Endothelial cell of umbilical vein (primary cell): ENCODE data around the gene STN1. TPM values are rescaled to one million over a fixed set of nuclear protein-coding genes. Genes with fewer than 3 reads are reported as not detected.

Experiments used
- BruUV-seq: library from RNA; stranded (reverse); fragments of 400-500 nt; replicated peaks from 2 replicates; lab custom pipeline; 2021; lab: Mats Ljungman, UMichigan
- CTCF ChIA-PET: fragments of 300-600, 350-600 bp; sonication (Branson Sonifier 250); formaldehyde crosslinking; loops from one replicate; lab custom pipeline; 2021; ENCODE audit warnings: antibody characterized with exemption, inconsistent platforms; lab: Charles Lee
- POLR2A ChIA-PET: fragments of 300-600, 350-600 bp; sonication (Branson Sonifier 250); formaldehyde crosslinking; loops from one replicate; lab custom pipeline; 2021; ENCODE audit warnings: antibody characterized with exemption, inconsistent platforms; lab: Charles Lee
- DNase-seq: peaks from one replicate; pipeline ENCODE4 v3.0.0-alpha.2; 2011; ENCODE audit warnings: low read depth, low spot score
- FAIRE-seq: peaks from 2 replicates; lab custom pipeline; 2011; peaks lifted over from hg19 to GRCh38; lab: Jason Lieb, UNC
- H2AFZ ChIP-seq: 2 replicates; pipeline ENCODE4 v1.6.0; 2012; ENCODE audit warnings: low read depth, low read length, control low read depth, inconsistent platforms
- H3K27ac ChIP-seq: 2 replicates; pipeline ENCODE4 v1.5.1; 2011; ENCODE audit warnings: low read depth, mild to moderate bottlenecking, control low read depth, low read length, moderate library complexity; ENCODE audit not compliant: insufficient read depth
- H3K27me3 ChIP-seq, 2 experiments: 2 replicates each; pipeline versions ENCODE4 v1.6.0 to v1.6.1; 2011; ENCODE audit warnings: low read length in 2 of 2, mixed read lengths in 1 of 2; ENCODE audit not compliant: control insufficient read depth in 2 of 2, insufficient read depth in 2 of 2
- H3K36me3 ChIP-seq, 2 experiments: 2 replicates in 1 of 2; 3 replicates in 1 of 2; pipeline ENCODE4 v1.5.1; 2011; ENCODE audit warnings: low read length in 2 of 2, mild to moderate bottlenecking in 1 of 2, moderate library complexity in 1 of 2; ENCODE audit not compliant: control insufficient read depth in 2 of 2, insufficient read depth in 2 of 2; ENCODE audit errors: extremely low read depth in 1 of 2
- H3K4me1 ChIP-seq: 3 replicates; pipeline ENCODE4 v1.5.1; 2011; ENCODE audit warnings: mild to moderate bottlenecking, low read length; ENCODE audit not compliant: control insufficient read depth, insufficient read depth; ENCODE audit errors: extremely low read depth
- H3K4me2 ChIP-seq: 2 replicates; pipeline ENCODE4 v1.6.1; 2011; ENCODE audit warnings: low read length, control low read depth, mixed read lengths; ENCODE audit not compliant: insufficient read depth
- H3K4me3 ChIP-seq, 3 experiments: fragments of 200-600 bp in 1 of 3; sonication (generic), shearing (Covaris generic) in 1 of 3; replicated peaks in 1 of 3; 2 replicates each; pipeline ENCODE4 v1.5.1; 2011 to 2016; ENCODE audit warnings: control low read depth in 3 of 3, low read length in 3 of 3, mild to moderate bottlenecking in 2 of 3, inconsistent platforms in 1 of 3, low read depth in 1 of 3, moderate library complexity in 1 of 3; ENCODE audit not compliant: insufficient read depth in 1 of 3
- H3K79me2 ChIP-seq: 2 replicates; pipeline ENCODE4 v1.6.0; 2012; ENCODE audit warnings: low read length, inconsistent platforms; ENCODE audit not compliant: control insufficient read depth, insufficient read depth
- H3K9ac ChIP-seq: replicated peaks from 2 replicates; pipeline ENCODE3; 2011; ENCODE audit warnings: low read length, control low read depth; ENCODE audit not compliant: insufficient read depth; ENCODE audit errors: extremely low read depth
- H3K9me1 ChIP-seq: replicated peaks from 3 replicates; pipeline ENCODE4 v1.6.0; 2011; ENCODE audit warnings: mild to moderate bottlenecking, low read length; ENCODE audit not compliant: control insufficient read depth, insufficient read depth; ENCODE audit errors: extremely low read depth
- H3K9me3 ChIP-seq: replicated peaks from 2 replicates; pipeline ENCODE4 v1.5.1; 2012; ENCODE audit warnings: low read length, inconsistent platforms; ENCODE audit not compliant: control insufficient read depth, insufficient read depth
- H4K20me1 ChIP-seq: replicated peaks from 2 replicates; pipeline ENCODE3; 2011; ENCODE audit warnings: mild to moderate bottlenecking, low read length; ENCODE audit not compliant: control insufficient read depth, insufficient read depth; ENCODE audit errors: extremely low read depth
- EZH2 ChIP-seq: IDR thresholded peaks from 2 replicates; pipeline ENCODE4 v1.6.1; 2012; ENCODE audit warnings: borderline replicate concordance, low read depth, mild to moderate bottlenecking, moderate library complexity, low read length, inconsistent platforms; ENCODE audit not compliant: severe bottlenecking
- FOS ChIP-seq: IDR thresholded peaks from 2 replicates; pipeline ENCODE4 v1.6.1; 2011; ENCODE audit warnings: mild to moderate bottlenecking, low read length, moderate library complexity, borderline replicate concordance; ENCODE audit not compliant: insufficient read depth
- GATA2 ChIP-seq: IDR thresholded peaks from 2 replicates; pipeline ENCODE4 v1.7.0; 2011; ENCODE audit warnings: low read depth, mild to moderate bottlenecking, moderate library complexity, mixed read lengths, low read length; ENCODE audit not compliant: insufficient read length, insufficient read depth
- JUN ChIP-seq: IDR thresholded peaks from 2 replicates; pipeline ENCODE4 v1.6.1; 2011; ENCODE audit warnings: borderline replicate concordance, low read depth; ENCODE audit not compliant: insufficient read length, insufficient read depth
- MYC ChIP-seq: IDR thresholded peaks from one replicate; pipeline ENCODE4 v1.6.1; 2011; ENCODE audit warnings: mild to moderate bottlenecking, low read depth, low read length
- POLR2A ChIP-seq: IDR thresholded peaks from 2 replicates; pipeline ENCODE4 v1.6.1; 2012; ENCODE audit warnings: low read depth, mild to moderate bottlenecking, control low read depth, low read length
- POLR2AphosphoS5 ChIP-seq: IDR thresholded peaks from 2 replicates; pipeline ENCODE4 v1.6.1; 2012; ENCODE audit warnings: low read depth, mild to moderate bottlenecking, control low read depth, low read length, moderate library complexity; ENCODE audit not compliant: insufficient read depth
- dilution Hi-C: fragments of 300-500 bp; cut with MboI; formaldehyde crosslinking; loops from one replicate; pipeline ENCODE4 v1.15.0; 2019; ENCODE audit warnings: low sequenced_read_pairs; ENCODE audit not compliant: extremely low pct_ligation_motif_present
- intact Hi-C: fragments of 100-400 bp; cut with micrococcal nuclease; formaldehyde crosslinking; loops from one replicate; pipeline ENCODE4 v1.10.0; 2022
- polyA plus RNA-seq, 4 experiments: library from polyadenylated mRNA; depleted of rRNA in 3 of 4; stranded (reverse) in 3 of 4; unstranded in 1 of 4; fragments of >200 nt; gene quantifications; 2 replicates each; pipeline versions ENCODE4 v1.2.1 to v1.2.3, GENCODE V29; 2011 to 2012; ENCODE audit warnings: missing spikeins in 1 of 4
- total RNA-seq: library from RNA; stranded (reverse); gene quantifications from 2 replicates; pipeline ENCODE4 v1.2.3, GENCODE V29; 2021
- TF ChIP-seq, protein P1 (sequence below): IDR thresholded peaks from 2 replicates; pipeline ENCODE4 v1.6.1; 2011; ENCODE audit not compliant: insufficient read depth, insufficient read length
- TF ChIP-seq, protein P2 (sequence below), 2 donors: IDR thresholded peaks; 1 replicate in 1 of 2; 2 replicates in 1 of 2; pipeline ENCODE4 v1.5.1; 2011; ENCODE audit warnings: low read length in 2 of 2, mild to moderate bottlenecking in 2 of 2, moderate library complexity in 2 of 2, control low read depth in 1 of 2, inconsistent platforms in 1 of 2, low read depth in 1 of 2; ENCODE audit not compliant: insufficient read depth in 1 of 2; ENCODE audit errors: extremely low read depth in 1 of 2

Gene STN1
- total and polyA plus RNA-seq, 2 donors (not counting 3 experiments of a cell fraction or from before 2014, with no cell fraction given), result 10.8 to 15.3 TPM

DNA sequence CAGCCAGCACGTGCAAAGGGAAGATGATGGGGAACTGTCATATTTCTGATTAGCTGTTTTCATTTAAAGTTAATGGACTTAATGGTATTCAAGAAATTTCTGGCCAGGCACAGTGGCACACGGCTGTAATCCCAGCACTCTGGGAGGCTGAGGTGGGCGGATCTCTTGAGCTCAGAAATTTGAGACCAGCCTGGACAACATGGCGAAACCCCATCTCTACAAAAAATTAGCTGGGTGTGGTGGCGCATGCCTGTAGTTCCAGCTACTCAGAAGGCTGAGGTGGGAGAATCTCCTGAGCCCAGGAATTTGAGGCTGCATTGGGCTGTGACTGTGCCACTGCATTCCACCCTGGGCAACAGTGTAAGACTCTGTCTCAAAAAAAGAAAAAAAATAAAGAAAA, 18.7 kb downstream of the STN1 start:
- no TSS peak for BruUV-seq
- TF ChIP-seq, protein P1, sequence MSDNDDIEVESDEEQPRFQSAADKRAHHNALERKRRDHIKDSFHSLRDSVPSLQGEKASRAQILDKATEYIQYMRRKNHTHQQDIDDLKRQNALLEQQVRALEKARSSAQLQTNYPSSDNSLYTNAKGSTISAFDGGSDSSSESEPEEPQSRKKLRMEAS, result no peak
- TF ChIP-seq EZH2, result no peak
- no peak for TF ChIP-seq GATA2
- TF ChIP-seq FOS, result no peak
- TF ChIP-seq POLR2AphosphoS5, result no peak
- TF ChIP-seq POLR2A, result no peak
- TF ChIP-seq JUN, result no peak
- TF ChIP-seq MYC, result no peak
- TF ChIP-seq, protein P2, sequence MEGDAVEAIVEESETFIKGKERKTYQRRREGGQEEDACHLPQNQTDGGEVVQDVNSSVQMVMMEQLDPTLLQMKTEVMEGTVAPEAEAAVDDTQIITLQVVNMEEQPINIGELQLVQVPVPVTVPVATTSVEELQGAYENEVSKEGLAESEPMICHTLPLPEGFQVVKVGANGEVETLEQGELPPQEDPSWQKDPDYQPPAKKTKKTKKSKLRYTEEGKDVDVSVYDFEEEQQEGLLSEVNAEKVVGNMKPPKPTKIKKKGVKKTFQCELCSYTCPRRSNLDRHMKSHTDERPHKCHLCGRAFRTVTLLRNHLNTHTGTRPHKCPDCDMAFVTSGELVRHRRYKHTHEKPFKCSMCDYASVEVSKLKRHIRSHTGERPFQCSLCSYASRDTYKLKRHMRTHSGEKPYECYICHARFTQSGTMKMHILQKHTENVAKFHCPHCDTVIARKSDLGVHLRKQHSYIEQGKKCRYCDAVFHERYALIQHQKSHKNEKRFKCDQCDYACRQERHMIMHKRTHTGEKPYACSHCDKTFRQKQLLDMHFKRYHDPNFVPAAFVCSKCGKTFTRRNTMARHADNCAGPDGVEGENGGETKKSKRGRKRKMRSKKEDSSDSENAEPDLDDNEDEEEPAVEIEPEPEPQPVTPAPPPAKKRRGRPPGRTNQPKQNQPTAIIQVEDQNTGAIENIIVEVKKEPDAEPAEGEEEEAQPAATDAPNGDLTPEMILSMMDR (IDR thresholded peaks at IDR 0.05; ENCODE audit: extremely low read depth in 1 of 2, insufficient read depth in 1 of 2, low read depth in 1 of 2, low read length in 2 of 2), result no peak
- Histone ChIP-seq H3K27ac (no peak overlapping the region), H3K4me3 (no peak overlapping the region), H3K9me3 (no peaks in the 10 kb centered on the region), H3K27me3 (no peaks in the 10 kb centered on the region), H4K20me1 (no peaks in the 10 kb centered on the region), H3K36me3 (peaks cover 2% of the 10 kb centered on the region in 2 experiments), H3K4me2 (no peak overlapping the region), H3K79me2 (no peaks in the 10 kb centered on the region), H3K9me1 (no peaks in the 10 kb centered on the region), H2AFZ (no peak overlapping the region), H3K4me1 (peaks cover 27% of the 10 kb centered on the region), H3K9ac (no peak overlapping the region)
- ChIA-PET POLR2A (no interaction called here), CTCF (interaction anchor here (1.2 to 2.1 kb wide), 2 partner anchors 11 to 22 kb away, joined by 3 to 11 read pairs; no protein-coding TSS in a partner anchor)
- intact Hi-C loops (no loop called here), dilution Hi-C loops (no loop called here)
- no peak for FAIRE-seq
- DNase-seq, result no peak
